D721Med (cell line): ENCODE measurements around the gene FKBP1A.
"Not testable (repeated sequence)": the region's sequence is repeated elsewhere in the genome, so short reads cannot be mapped to it uniquely, and the experiment has no call there.

Experiments used
- DNase-seq: peaks from one replicate; pipeline ENCODE4 v3.0.0; 2011; ENCODE audit warnings: low spot score; ENCODE audit not compliant: insufficient read length
- FAIRE-seq: peaks from 2 replicates; lab custom pipeline; 2011; peaks lifted over from hg19 to GRCh38; lab: Jason Lieb, UNC
- CTCF ChIP-seq: IDR thresholded peaks from 2 replicates; pipeline ENCODE4 v1.5.1; 2012; ENCODE audit warnings: mild to moderate bottlenecking, control low read depth; ENCODE audit not compliant: insufficient read depth; ENCODE audit errors: missing control alignments

FKBP1A gene

DNA sequence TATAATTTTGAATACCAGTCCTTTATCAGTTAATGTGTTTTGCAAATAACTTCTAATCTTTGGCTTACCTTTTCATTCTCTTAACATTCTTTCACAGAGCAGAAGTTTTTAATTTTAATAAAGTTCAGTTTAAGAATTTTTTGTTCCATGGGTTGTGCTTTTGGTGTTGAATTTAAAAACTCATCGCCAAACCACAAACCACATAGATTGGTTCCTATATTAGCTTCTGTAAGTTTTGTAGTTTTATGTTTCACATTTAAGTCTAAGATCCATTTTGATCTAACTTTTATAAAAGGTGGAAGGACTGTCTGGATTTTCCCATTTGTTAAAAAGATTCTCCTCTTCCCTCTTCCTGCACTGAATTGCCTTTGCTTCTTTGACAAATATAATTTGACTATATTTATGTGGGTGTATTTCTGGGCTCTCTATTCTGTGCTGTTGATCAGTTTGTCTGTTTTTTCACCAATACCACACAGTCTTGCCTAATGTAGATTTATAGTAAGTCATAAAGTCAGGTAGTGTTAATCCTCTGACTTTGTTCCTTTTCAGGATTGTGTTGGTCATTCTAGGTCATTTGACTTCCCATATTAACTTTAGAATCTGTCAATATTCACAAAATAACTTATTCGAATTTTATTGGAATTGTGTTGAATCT lies 46.4 kb downstream of the FKBP1A start:
- no peak for TF ChIP-seq CTCF
- DNase-seq = no peak
- FAIRE-seq = no peak

GRCh38 chr20:1345756-1346093 lies 47.1 kb downstream of the FKBP1A start:
- no peak for FAIRE-seq
- no peak for DNase-seq

DNA sequence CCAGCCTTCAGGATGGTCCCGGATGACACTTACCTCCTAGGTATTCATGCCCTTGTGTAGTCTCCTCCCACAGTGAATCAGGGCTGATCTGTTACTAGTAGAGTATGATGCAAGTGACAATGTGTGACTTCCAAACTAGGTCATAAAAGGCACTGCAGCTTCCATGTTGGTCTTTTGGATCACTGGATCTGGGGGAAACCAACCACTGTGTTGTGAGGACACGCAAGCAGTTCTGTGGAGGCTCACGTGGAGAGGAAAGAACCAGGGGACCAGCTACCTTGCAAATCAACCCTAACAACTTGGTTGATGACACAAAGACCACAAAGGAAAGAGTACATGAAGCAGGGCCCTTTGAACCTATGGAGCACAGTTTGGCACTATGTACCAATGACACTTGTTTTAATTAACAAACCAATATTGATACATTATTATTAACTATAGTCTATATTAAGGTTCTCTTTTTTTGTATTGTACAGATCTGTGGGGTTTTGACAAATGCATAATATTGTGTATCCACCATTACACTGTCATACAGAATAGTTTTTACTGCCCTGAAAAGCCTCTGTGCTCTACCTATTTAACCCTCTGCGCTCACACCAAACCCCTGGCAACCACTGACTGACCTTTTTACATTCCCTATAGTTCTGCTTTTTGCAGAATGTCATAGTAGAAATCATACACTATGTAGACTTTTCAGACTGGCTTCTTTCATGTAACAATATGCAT lies 47.7 kb downstream of the FKBP1A start:
- no peak for DNase-seq
- no peak for FAIRE-seq
- no peak for TF ChIP-seq CTCF

More at GRCh38 chr20:1345756-1346093, 47.1 kb downstream of the FKBP1A start:
- no peak for TF ChIP-seq CTCF

DNA sequence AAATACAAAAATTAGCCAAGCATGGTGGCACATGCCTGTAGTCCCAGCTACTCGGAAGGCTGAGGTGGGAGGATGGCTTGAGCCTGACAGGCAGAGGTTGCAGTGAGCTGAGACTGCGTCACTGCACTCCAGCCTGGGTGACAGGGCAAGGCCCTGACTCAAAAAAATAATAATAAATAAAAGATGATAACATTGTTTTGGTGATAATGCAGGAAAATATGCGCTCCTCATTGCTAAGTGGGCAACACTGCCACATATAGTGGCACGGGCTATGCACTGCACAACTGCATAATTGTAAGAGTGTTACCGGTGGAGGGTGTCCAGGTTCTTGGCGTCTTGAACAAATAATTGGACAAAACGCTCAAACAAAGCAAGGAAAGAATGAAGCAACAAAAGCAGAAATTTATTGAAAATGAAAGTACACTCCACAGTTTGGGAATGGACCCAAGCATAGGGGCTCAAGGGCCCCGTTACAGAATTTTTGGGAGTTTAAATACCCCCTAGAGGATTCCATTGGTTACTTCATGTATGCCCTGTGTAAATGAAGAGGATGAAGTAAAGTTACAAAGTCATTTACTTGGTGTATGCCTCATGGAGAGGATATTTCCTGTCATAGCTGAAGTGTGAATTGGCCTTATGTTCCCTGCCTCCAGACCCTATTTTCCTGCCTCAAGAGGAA lies 49.3 kb downstream of the FKBP1A start:
- FAIRE-seq, DNase-seq: not testable (repeated sequence)

DNA sequence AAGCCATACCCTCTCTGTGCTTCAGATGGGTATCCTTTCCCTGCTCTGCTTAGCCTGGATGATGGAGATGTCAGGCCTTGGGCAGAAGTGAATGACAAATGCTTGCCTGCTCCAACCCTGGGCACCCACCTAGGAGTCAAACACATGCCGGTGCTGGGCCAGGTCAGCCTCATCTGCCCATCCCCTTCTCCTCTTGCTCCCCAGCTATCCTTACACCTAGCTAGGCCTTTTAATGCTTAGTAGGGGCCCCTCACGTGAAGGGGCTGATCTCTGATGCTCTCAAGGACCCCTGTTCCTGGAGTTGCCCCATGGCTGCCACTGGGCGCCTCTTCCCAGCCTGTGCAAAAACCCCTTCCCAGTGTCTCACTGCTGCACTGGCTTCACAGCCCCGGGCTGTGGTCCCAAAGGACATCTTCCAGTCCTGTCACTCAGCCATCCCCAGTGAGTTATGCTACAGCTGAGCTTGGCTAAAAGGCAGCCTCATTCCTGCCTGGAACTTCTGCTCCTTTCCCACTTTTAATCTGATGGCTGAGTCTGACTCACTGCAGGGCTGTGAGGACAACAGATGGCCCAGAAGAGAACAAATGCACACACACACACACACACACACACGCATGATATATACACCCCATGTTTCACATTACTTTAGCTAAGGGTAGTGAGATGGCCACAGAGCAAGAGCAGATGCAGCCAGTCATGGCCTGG lies 51.1 kb downstream of the FKBP1A start:
- no peak for FAIRE-seq

GRCh38 chr20:1338801-1339200 lies 54.1 kb downstream of the FKBP1A start:
- FAIRE-seq (no peak), DNase-seq (no peak)
- no peak for TF ChIP-seq CTCF

More for the DNA sequence above, 51.1 kb downstream of the FKBP1A start:
- no peak for TF ChIP-seq CTCF
- DNase-seq = no peak

DNA sequence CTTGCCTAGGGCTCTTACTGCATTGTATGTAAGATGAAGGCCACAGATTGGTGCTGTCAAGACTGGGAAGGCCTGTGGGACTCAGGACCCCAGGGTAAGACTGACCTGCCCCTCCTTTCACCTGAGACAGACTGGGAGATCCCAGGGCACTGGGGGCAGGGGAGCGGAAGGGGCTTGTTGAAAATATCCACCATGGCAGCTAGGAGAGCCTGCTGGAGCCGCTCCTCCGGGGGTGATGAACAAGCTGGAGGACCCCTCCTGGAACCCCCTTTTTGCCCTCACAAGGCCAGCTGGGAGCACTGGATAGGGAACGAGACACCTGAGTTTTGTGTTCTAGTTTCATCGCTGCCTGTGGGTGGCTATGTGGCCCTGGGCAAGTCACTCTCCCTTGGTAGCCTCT lies 54.8 kb downstream of the FKBP1A start:
- FAIRE-seq (no peak), DNase-seq (no peak)
- TF ChIP-seq CTCF = no peak
